GM12878 (cell line): ENCODE data around the gene ST8SIA3. TPM values are rescaled to one million over a fixed set of nuclear protein-coding genes. Genes with fewer than 3 reads are reported as not detected.

ENCODE experiments used
- CREB1 ChIP-seq: IDR thresholded peaks from 2 replicates; pipeline ENCODE4 v1.6.1; 2012; ENCODE audit warnings: low read depth, mild to moderate bottlenecking, inconsistent platforms
- ESRRA ChIP-seq: IDR thresholded peaks from 2 replicates; pipeline ENCODE4 v1.6.1; 2012; ENCODE audit warnings: mild to moderate bottlenecking, low read length, improper control_type of control experiment
- GABPA ChIP-seq: IDR thresholded peaks from 2 replicates; pipeline ENCODE4 v1.6.1; 2014; ENCODE audit warnings: antibody characterized with exemption, low read depth, mild to moderate bottlenecking, inconsistent platforms
- IKZF2 ChIP-seq, 2 experiments: fragments of 450-650 bp; IDR thresholded peaks; 2 replicates each; pipeline ENCODE4 v1.6.1; 2017; ENCODE audit warnings: mild to moderate bottlenecking in 2 of 2, moderate library complexity in 2 of 2
- NFXL1 ChIP-seq: fragments of 450-650 bp; IDR thresholded peaks from 2 replicates; pipeline ENCODE4 v1.6.1; 2017; ENCODE audit warnings: antibody characterized with exemption, mild to moderate bottlenecking, borderline replicate concordance
- NFYB ChIP-seq: IDR thresholded peaks from 2 replicates; pipeline ENCODE4 v1.6.1; 2011; ENCODE audit warnings: low read depth, mild to moderate bottlenecking, low read length, improper control_type of control experiment, moderate library complexity; ENCODE audit not compliant: insufficient read depth
- RELA ChIP-seq: fragments of 450-650 bp; IDR thresholded peaks from 2 replicates; pipeline ENCODE4 v1.8.0; 2014; ENCODE audit warnings: borderline replicate concordance; ENCODE audit not compliant: partially characterized antibody
- SREBF2 ChIP-seq: IDR thresholded peaks from 2 replicates; pipeline ENCODE4 v1.6.1; 2012; ENCODE audit warnings: mild to moderate bottlenecking, low read length
- ZNF207 ChIP-seq: fragments of 450-650 bp; IDR thresholded peaks from 2 replicates; pipeline ENCODE4 v1.6.1; 2014; ENCODE audit warnings: antibody characterized with exemption, mild to moderate bottlenecking, borderline replicate concordance
- polyA plus RNA-seq, 11 experiments: library from polyadenylated mRNA; depleted of rRNA in 4 of 11; unstranded in 6 of 11; stranded (reverse) in 5 of 11; fragments of >200 nt; fragmentation: Nextera tagmentation in 4 of 11; fragmentation: Illumina TruSeq in 1 of 11; extraction: Ambion mirVana in 4 of 11; extraction: Trizol in 1 of 11; gene quantifications; 1 replicate in 1 of 11; 2 replicates in 10 of 11; pipeline versions ENCODE4 v1.2.1 to v1.2.3, GENCODE V29; 2011 to 2016; ENCODE audit warnings: inconsistent platforms in 2 of 11, missing spikeins in 2 of 11, low read depth in 1 of 11
- total RNA-seq, 4 experiments: library from RNA; depleted of rRNA in 3 of 4; stranded (reverse); fragments of >200 nt in 3 of 4; fragmentation: Illumina TruSeq in 1 of 4; extraction: Trizol in 1 of 4; gene quantifications; 2 replicates each; pipeline versions ENCODE4 v1.2.1 to v1.2.3, GENCODE V29; 2013 to 2021
- TF ChIP-seq, protein P1 (sequence below): fragments of 450-650 bp; formaldehyde crosslinking; IDR thresholded peaks from 2 replicates; pipeline ENCODE4 v1.4.0; 2022; ENCODE audit warnings: mild to moderate bottlenecking, moderate library complexity
- TF ChIP-seq, protein P2 (sequence below): fragments of 150-350 bp; IDR thresholded peaks from 2 replicates; pipeline ENCODE4 v1.6.1; 2016; ENCODE audit warnings: low read depth, low read length

The ST8SIA3 gene
- total and polyA plus RNA-seq, 10 of the 15 experiments (the other 5 are each of a cell fraction or from before 2014, with no cell fraction given), result under 0.01 TPM; not detected in 9

DNA sequence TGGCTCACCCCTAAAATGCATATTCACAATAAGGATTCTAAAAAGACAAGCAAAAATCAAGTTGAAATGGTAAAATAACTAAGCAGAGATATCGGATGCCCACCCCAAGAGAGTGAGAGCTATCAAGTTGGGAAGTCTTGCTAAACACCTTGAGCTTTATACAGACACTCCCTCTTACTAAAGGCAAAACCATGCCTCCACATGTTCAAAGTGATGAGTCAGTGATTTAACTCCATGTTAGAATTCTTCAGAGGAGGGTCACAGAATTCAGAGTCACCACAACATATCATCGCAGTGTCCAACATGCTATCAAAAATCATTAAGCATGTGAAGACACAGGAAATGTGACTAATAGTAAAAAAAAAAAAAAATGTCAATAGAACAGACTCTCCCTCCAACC, 20.6 kb upstream of the ST8SIA3 start (continued):
- TF ChIP-seq, protein P1, sequence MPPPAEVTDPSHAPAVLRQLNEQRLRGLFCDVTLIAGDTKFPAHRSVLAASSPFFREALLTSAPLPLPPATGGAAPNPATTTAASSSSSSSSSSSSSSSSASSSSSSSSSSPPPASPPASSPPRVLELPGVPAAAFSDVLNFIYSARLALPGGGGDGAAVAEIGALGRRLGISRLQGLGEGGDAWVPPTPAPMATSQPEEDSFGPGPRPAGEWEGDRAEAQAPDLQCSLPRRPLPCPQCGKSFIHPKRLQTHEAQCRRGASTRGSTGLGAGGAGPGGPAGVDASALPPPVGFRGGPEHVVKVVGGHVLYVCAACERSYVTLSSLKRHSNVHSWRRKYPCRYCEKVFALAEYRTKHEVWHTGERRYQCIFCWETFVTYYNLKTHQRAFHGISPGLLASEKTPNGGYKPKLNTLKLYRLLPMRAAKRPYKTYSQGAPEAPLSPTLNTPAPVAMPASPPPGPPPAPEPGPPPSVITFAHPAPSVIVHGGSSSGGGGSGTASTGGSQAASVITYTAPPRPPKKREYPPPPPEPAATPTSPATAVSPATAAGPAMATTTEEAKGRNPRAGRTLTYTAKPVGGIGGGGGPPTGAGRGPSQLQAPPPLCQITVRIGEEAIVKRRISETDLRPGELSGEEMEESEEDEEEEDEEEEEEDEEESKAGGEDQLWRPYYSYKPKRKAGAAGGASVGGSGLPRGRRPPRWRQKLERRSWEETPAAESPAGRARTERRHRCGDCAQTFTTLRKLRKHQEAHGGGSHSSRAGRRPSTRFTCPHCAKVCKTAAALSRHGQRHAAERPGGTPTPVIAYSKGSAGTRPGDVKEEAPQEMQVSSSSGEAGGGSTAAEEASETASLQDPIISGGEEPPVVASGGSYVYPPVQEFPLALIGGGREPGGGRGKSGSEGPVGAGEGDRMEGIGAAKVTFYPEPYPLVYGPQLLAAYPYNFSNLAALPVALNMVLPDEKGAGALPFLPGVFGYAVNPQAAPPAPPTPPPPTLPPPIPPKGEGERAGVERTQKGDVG (CRISPR knock-in tag), result no peak
- no peak for TF ChIP-seq NFXL1
- TF ChIP-seq GABPA, result no peak
- TF ChIP-seq, protein P2, sequence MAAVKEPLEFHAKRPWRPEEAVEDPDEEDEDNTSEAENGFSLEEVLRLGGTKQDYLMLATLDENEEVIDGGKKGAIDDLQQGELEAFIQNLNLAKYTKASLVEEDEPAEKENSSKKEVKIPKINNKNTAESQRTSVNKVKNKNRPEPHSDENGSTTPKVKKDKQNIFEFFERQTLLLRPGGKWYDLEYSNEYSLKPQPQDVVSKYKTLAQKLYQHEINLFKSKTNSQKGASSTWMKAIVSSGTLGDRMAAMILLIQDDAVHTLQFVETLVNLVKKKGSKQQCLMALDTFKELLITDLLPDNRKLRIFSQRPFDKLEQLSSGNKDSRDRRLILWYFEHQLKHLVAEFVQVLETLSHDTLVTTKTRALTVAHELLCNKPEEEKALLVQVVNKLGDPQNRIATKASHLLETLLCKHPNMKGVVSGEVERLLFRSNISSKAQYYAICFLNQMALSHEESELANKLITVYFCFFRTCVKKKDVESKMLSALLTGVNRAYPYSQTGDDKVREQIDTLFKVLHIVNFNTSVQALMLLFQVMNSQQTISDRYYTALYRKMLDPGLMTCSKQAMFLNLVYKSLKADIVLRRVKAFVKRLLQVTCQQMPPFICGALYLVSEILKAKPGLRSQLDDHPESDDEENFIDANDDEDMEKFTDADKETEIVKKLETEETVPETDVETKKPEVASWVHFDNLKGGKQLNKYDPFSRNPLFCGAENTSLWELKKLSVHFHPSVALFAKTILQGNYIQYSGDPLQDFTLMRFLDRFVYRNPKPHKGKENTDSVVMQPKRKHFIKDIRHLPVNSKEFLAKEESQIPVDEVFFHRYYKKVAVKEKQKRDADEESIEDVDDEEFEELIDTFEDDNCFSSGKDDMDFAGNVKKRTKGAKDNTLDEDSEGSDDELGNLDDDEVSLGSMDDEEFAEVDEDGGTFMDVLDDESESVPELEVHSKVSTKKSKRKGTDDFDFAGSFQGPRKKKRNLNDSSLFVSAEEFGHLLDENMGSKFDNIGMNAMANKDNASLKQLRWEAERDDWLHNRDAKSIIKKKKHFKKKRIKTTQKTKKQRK, result no peak
- TF ChIP-seq CREB1, result no peak
- no peak for TF ChIP-seq NFYB
- no peak for TF ChIP-seq SREBF2
- TF ChIP-seq ESRRA, result no peak
- TF ChIP-seq IKZF2 (IDR thresholded peaks at IDR 0.05), result no peak
- no peak for TF ChIP-seq RELA
- no peak for TF ChIP-seq ZNF207
